Testis (tissue), 2 donors: ENCODE data around the gene NPAS3.

ENCODE experiments used
- CTCF ChIP-seq, 3 experiments: fragments of 450-650 bp in 2 of 3; fragments of 200-600 bp in 1 of 3; sonication (generic) in 1 of 3; IDR thresholded peaks; one replicate each; pipeline ENCODE4 v1.5.1; 2016 to 2019; ENCODE audit warnings: antibody characterized with exemption in 3 of 3, mild to moderate bottlenecking in 2 of 3, moderate library complexity in 1 of 3
- POLR2A ChIP-seq: fragments of 450-650 bp; IDR thresholded peaks from one replicate; pipeline ENCODE4 v1.6.1; 2017; ENCODE audit warnings: antibody characterized with exemption, mild to moderate bottlenecking, moderate library complexity

GRCh38 chr14:33285902-33286700 lies 347.4 kb downstream of the NPAS3 start:
- TF ChIP-seq POLR2A (no peak), CTCF (IDR thresholded peaks at IDR 0.05) (no peak)
